CD4-positive, alpha-beta T cell treated with Interleukin-15 for 4 hours (primary cell): ENCODE data around the gene ABCA13.

Experiments used
- DNase-seq: peaks from one replicate; pipeline ENCODE4 v3.0.0-alpha.2; 2020; ENCODE audit warnings: low spot score

ABCA13 gene

GRCh38 chr7:48438206-48438605 lies 266.9 kb downstream of the ABCA13 start:
- DNase-seq, result no peak

GRCh38 chr7:48441848-48442492 lies 270.7 kb downstream of the ABCA13 start:
- no peak for DNase-seq

- DNase-seq, result no peak
These were observed 271.8 kb downstream of the ABCA13 start for GRCh38 chr7:48443051-48443450.

GRCh38 chr7:48446721-48447120 lies 275.5 kb downstream of the ABCA13 start:
- DNase-seq, result no peak

- DNase-seq, result no peak
These were observed 281.0 kb downstream of the ABCA13 start for GRCh38 chr7:48452218-48452617.

GRCh38 chr7:48454750-48455192 lies 283.5 kb downstream of the ABCA13 start:
- DNase-seq, result no peak

- DNase-seq, result no peak
These were observed 284.1 kb downstream of the ABCA13 start for GRCh38 chr7:48455363-48455762.

- DNase-seq, result no peak
These were observed 287.7 kb downstream of the ABCA13 start for GRCh38 chr7:48458701-48459524.

- DNase-seq, result no peak
These were observed 295.5 kb downstream of the ABCA13 start for GRCh38 chr7:48466713-48467112.

- DNase-seq, result no peak
These were observed 299.9 kb downstream of the ABCA13 start for GRCh38 chr7:48471196-48471595.

GRCh38 chr7:48472640-48473039 lies 301.4 kb downstream of the ABCA13 start:
- DNase-seq, result no peak

GRCh38 chr7:48473205-48473865 lies 302.1 kb downstream of the ABCA13 start:
- no peak for DNase-seq

- no peak for DNase-seq
These were observed 310.0 kb downstream of the ABCA13 start for GRCh38 chr7:48481235-48481634.

GRCh38 chr7:48497521-48497920 lies 326.3 kb downstream of the ABCA13 start:
- no peak for DNase-seq

- no peak for DNase-seq
These were observed 330.8 kb downstream of the ABCA13 start for GRCh38 chr7:48502021-48502420.

GRCh38 chr7:48505051-48505450 lies 333.8 kb downstream of the ABCA13 start:
- DNase-seq, result no peak

GRCh38 chr7:48505466-48505865 lies 334.2 kb downstream of the ABCA13 start:
- DNase-seq, result no peak

- no peak for DNase-seq
These were observed 335.3 kb downstream of the ABCA13 start for GRCh38 chr7:48506569-48506968.

- no peak for DNase-seq
These were observed 339.8 kb downstream of the ABCA13 start for GRCh38 chr7:48511080-48511479.

GRCh38 chr7:48512892-48513291 lies 341.6 kb downstream of the ABCA13 start:
- no peak for DNase-seq

- no peak for DNase-seq
These were observed 343.9 kb downstream of the ABCA13 start for GRCh38 chr7:48515171-48515570.

- no peak for DNase-seq
These were observed 346.8 kb downstream of the ABCA13 start for GRCh38 chr7:48518092-48518491.

- no peak for DNase-seq
These were observed 351.4 kb downstream of the ABCA13 start for GRCh38 chr7:48522692-48523091.
